ENCODE results near the gene TDRD1.
A peak's percentile ranks its signal among the peaks of the same experiment; 100 is the strongest.

TDRD1 gene

GRCh38 chr10:114239117-114239993 is 60.2 kb downstream of the TDRD1 start, which contains the start of gene VWA2:
Gene VWA2, plus strand, starts transcription at chr10:114239254. Its CDS starts 9,460 bp downstream, at chr10:114248714.
- Mint-ChIP-seq H3K27me3 (peaks cover 89% of the 10 kb centered on the region), H3K36me3 (no peaks in the 10 kb centered on the region), H3K27ac (no peak within 1 kb of the TSS), H3K4me3 (peak within 1 kb of the TSS; percentile 50), H3K9me3 (no peaks in the 10 kb centered on the region), H3K4me1 (peaks cover 13% of the 10 kb centered on the region)
- ATAC-seq = peak; percentile 60

GRCh38 chr10:114239994-114240345 is 60.8 kb downstream of the TDRD1 start:
- Mint-ChIP-seq H3K4me3 (no peak overlapping the region), H3K27ac (no peak overlapping the region), H3K9me3 (no peaks in the 10 kb centered on the region), H3K4me1 (peaks cover 13% of the 10 kb centered on the region), H3K36me3 (no peaks in the 10 kb centered on the region), H3K27me3 (peaks cover 89% of the 10 kb centered on the region)
- no peak for ATAC-seq

DNA sequence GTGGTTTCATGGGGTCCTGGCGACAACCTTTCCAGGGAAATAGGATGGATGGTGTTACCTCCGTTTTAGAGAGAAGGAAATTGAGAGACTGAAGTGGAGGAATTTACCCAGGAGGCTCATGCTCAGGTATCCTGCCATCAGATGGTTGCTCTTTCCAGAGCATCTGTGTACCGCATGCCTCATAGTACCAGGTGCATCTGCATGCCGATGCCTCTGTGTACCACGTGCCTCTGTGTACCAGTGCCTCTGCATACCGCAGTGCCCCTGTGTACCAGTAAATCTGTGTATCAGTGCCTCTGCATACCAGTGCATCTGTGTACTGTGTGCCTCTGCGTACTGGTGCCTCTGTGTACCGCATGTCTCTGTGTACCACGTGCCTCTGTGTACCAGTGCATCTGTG is 63.1 kb downstream of the TDRD1 start:
- Mint-ChIP-seq H3K4me1 (peaks cover 13% of the 10 kb centered on the region), H3K27me3 (peaks cover 79% of the 10 kb centered on the region), H3K36me3 (no peaks in the 10 kb centered on the region), H3K27ac (no peak overlapping the region), H3K4me3 (no peak overlapping the region), H3K9me3 (no peaks in the 10 kb centered on the region)
- ATAC-seq = peak; percentile 22

- no peaks in the 10 kb centered on the region for H3K9me3 Mint-ChIP-seq
- no peak for ATAC-seq
- H3K36me3 Mint-ChIP-seq = no peaks in the 10 kb centered on the region
- peaks cover 65% of the 10 kb centered on the region for H3K27me3 Mint-ChIP-seq
- H3K27ac Mint-ChIP-seq = no peak overlapping the region
- peaks cover 6% of the 10 kb centered on the region for H3K4me1 Mint-ChIP-seq
- no peak overlapping the region for H3K4me3 Mint-ChIP-seq
Measured at GRCh38 chr10:114243661-114244060, 64.5 kb downstream of the TDRD1 start.

DNA sequence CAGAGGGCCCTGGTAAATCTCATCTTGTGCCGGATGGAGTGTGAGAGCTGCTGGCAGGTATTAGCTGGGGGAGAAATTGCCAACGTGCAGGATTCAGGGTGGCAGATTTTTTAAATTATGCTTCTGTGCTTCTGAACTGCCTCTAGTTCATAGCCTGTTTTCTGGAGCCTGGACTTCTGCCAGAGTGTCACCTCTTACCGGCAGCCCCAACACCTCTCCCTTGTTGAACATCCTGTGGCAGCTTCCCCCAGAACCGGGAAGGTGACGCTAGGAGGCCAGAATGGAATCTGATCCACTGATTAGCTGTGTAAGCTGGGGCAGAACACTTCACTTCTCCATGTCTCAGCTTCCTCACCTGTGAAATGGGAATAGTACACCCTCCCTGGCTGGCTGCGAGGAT is 65.0 kb downstream of the TDRD1 start:
- Mint-ChIP-seq H3K9me3 (no peaks in the 10 kb centered on the region), H3K27ac (no peak overlapping the region)
- no peak for ATAC-seq

DNA sequence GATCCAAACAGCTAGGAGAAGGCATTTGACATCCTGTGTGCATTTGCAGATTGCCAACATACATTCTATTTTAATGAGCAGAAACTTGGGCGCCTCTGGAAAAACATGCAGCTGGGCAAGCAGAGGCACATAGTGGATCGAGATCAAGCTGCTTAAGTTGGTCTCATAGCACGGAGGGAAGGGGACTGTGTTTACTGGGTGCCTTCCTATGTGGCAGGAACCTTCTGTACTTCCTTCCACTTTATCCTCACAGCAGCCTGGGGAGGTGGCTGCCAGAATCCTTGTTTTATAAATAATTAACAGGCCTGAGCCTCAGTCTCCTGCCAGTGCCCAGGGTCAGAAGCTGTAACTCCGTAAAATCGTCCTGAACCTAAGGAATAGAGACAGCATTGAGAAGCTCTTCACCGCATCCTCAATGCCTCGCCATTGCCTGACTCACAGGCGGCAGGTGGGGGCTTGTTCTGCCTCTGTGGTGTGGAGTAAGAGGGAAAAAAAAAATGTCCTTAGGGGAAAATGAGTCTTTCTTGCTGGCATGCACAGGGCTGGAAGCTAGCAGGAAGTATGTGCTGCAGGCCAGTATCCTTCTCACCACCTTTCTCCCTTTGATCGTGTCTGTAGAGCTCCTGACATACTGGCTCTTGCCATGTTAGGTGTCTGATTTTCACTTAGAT is 66.1 kb downstream of the TDRD1 start:
- Mint-ChIP-seq H3K4me1 (no peaks in the 10 kb centered on the region), H3K9me3 (peaks cover 3% of the 10 kb centered on the region), H3K27me3 (peaks cover 66% of the 10 kb centered on the region), H3K4me3 (no peak overlapping the region), H3K27ac (no peak overlapping the region), H3K36me3 (no peaks in the 10 kb centered on the region)
- ATAC-seq = no peak

More for the DNA sequence above, 65.0 kb downstream of the TDRD1 start:
- Mint-ChIP-seq H3K36me3 (no peaks in the 10 kb centered on the region), H3K4me1 (peaks cover 2% of the 10 kb centered on the region), H3K27me3 (peaks cover 64% of the 10 kb centered on the region), H3K4me3 (no peak overlapping the region)

- Mint-ChIP-seq H3K4me1 (no peaks in the 10 kb centered on the region), H3K4me3 (no peak overlapping the region), H3K9me3 (peaks cover 3% of the 10 kb centered on the region), H3K36me3 (no peaks in the 10 kb centered on the region), H3K27me3 (peaks cover 62% of the 10 kb centered on the region), H3K27ac (no peak overlapping the region)
- ATAC-seq = no peak
Measured at GRCh38 chr10:114246679-114247305, 67.6 kb downstream of the TDRD1 start.

DNA sequence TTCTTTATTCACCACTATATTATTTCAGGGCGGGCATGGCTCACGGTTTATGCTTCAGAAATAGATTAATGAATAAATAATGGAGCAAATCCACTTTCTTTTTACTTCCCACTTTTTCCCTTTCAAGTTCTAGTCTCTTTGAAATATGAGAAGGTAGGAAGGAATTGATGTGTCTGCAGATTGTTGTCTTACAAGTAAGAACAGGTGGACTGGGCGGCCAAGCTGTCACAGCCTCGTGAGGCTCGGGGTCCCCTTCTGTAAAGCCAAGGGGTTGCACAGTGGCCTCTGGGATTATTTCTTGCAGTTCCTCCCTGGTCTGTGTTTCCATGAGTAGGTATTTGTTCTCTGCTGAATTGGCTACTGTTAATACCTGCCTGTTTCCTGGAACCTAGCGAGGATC is 71.1 kb downstream of the TDRD1 start:
- Mint-ChIP-seq H3K4me3 (no peak overlapping the region), H3K36me3 (no peaks in the 10 kb centered on the region), H3K4me1 (no peaks in the 10 kb centered on the region), H3K9me3 (peaks cover 3% of the 10 kb centered on the region), H3K27ac (no peak overlapping the region), H3K27me3 (peaks cover 58% of the 10 kb centered on the region)
- ATAC-seq = no peak

DNA sequence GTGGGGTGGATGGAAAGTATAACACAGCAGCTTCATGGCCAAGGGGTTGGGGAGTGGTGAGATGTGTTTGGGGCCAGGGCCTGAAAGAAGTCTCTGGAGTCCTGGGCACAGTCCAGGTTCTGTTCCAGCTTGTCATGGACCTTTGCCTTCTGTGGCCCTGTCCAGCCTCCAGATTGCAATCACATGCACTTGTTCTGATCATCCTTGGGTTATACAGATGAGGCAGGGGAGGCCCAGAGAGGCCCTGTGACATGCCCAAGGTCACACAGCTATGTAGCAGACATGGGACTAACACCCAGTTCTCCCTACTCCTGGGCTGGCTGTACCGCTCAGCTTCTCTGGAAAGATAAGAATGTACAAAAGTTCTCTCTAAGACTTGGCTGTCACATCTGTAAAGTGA is 71.6 kb downstream of the TDRD1 start:
- Mint-ChIP-seq H3K4me3 (no peak overlapping the region), H3K27ac (no peak overlapping the region), H3K36me3 (no peaks in the 10 kb centered on the region), H3K4me1 (no peaks in the 10 kb centered on the region), H3K9me3 (peaks cover 3% of the 10 kb centered on the region), H3K27me3 (peaks cover 57% of the 10 kb centered on the region)
- peak; percentile 13 for ATAC-seq

GRCh38 chr10:114252092-114252491 is 72.9 kb downstream of the TDRD1 start:
- peaks cover 3% of the 10 kb centered on the region for H3K9me3 Mint-ChIP-seq
- H3K4me3 Mint-ChIP-seq = no peak overlapping the region
- ATAC-seq = no peak
- H3K27ac Mint-ChIP-seq = no peak overlapping the region
- H3K27me3 Mint-ChIP-seq = peaks cover 52% of the 10 kb centered on the region
- H3K36me3 Mint-ChIP-seq = no peaks in the 10 kb centered on the region
- no peaks in the 10 kb centered on the region for H3K4me1 Mint-ChIP-seq

GRCh38 chr10:114252883-114253282 is 73.7 kb downstream of the TDRD1 start:
- H3K27me3 Mint-ChIP-seq = peaks cover 52% of the 10 kb centered on the region
- no peaks in the 10 kb centered on the region for H3K4me1 Mint-ChIP-seq
- H3K4me3 Mint-ChIP-seq = no peak overlapping the region
- ATAC-seq = no peak
- no peaks in the 10 kb centered on the region for H3K36me3 Mint-ChIP-seq
- H3K27ac Mint-ChIP-seq = no peak overlapping the region
- peaks cover 3% of the 10 kb centered on the region for H3K9me3 Mint-ChIP-seq

- Mint-ChIP-seq H3K9me3 (no peaks in the 10 kb centered on the region), H3K36me3 (no peaks in the 10 kb centered on the region), H3K27ac (no peak overlapping the region), H3K4me3 (no peak overlapping the region), H3K27me3 (peaks cover 44% of the 10 kb centered on the region), H3K4me1 (no peaks in the 10 kb centered on the region)
- ATAC-seq = no peak
Measured at GRCh38 chr10:114255227-114255626, 76.1 kb downstream of the TDRD1 start.

GRCh38 chr10:114256008-114256765 is 77.0 kb downstream of the TDRD1 start:
- Mint-ChIP-seq H3K4me1 (no peaks in the 10 kb centered on the region), H3K27me3 (peaks cover 40% of the 10 kb centered on the region), H3K36me3 (no peaks in the 10 kb centered on the region), H3K9me3 (no peaks in the 10 kb centered on the region), H3K27ac (no peak overlapping the region), H3K4me3 (no peak overlapping the region)
- no peak for ATAC-seq

- no peaks in the 10 kb centered on the region for H3K9me3 Mint-ChIP-seq
- H3K4me3 Mint-ChIP-seq = no peak overlapping the region
- H3K27ac Mint-ChIP-seq = no peak overlapping the region
- no peaks in the 10 kb centered on the region for H3K36me3 Mint-ChIP-seq
- ATAC-seq = no peak
- H3K27me3 Mint-ChIP-seq = peaks cover 33% of the 10 kb centered on the region
- H3K4me1 Mint-ChIP-seq = no peaks in the 10 kb centered on the region
Measured at GRCh38 chr10:114256822-114257221, 77.7 kb downstream of the TDRD1 start.

DNA sequence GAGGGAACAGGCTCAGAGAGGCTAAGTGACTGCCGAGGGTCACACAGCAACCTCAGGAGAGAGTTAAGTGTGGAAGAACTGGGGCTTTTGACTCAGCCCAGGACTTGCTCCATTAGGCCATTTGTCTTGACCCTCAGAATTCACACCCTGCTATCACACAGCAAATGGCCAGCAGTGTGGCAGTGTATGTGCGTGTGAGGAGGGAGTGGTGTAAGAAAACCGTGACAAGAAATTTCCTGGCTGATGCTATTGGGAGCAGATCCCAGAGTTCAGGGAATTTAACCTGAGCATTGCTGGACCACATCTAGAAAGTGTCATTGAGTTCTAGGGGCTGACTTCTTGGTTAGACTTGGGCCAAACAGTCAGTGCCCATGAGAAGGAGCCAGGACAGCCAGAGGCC is 78.3 kb downstream of the TDRD1 start:
- H3K9me3 Mint-ChIP-seq = no peaks in the 10 kb centered on the region
- H3K27ac Mint-ChIP-seq = no peak overlapping the region
- ATAC-seq = no peak
- H3K4me3 Mint-ChIP-seq = no peak overlapping the region
- H3K4me1 Mint-ChIP-seq = no peaks in the 10 kb centered on the region
- no peaks in the 10 kb centered on the region for H3K36me3 Mint-ChIP-seq
- peaks cover 27% of the 10 kb centered on the region for H3K27me3 Mint-ChIP-seq
